Measurements from ENCODE around the gene KCNF1.

Gene KCNF1

GRCh38 chr2:10880586-10881321 lies 31.0 kb upstream of the KCNF1 start:
- DNase-seq: peak in 2 of 5 experiments; percentile 9 to 68

- DNase-seq: no peak
These were observed 29.2 kb upstream of the KCNF1 start for GRCh38 chr2:10882568-10882967.

GRCh38 chr2:10883066-10883465 lies 28.7 kb upstream of the KCNF1 start:
- DNase-seq: peak in 1 of 5 experiments; percentile 18

GRCh38 chr2:10883801-10884478 lies 27.8 kb upstream of the KCNF1 start:
- no peak for DNase-seq

- peak in 1 of 5 experiments; percentile 38 for DNase-seq
These were observed 27.2 kb upstream of the KCNF1 start for GRCh38 chr2:10884574-10884975.

- DNase-seq: no peak
These were observed 26.5 kb upstream of the KCNF1 start for GRCh38 chr2:10885094-10885860.

- DNase-seq: no peak
These were observed 24.3 kb upstream of the KCNF1 start for GRCh38 chr2:10887476-10887875.

GRCh38 chr2:10889651-10890215 lies 22.0 kb upstream of the KCNF1 start:
- no peak for DNase-seq

- DNase-seq: no peak
These were observed 20.9 kb upstream of the KCNF1 start for GRCh38 chr2:10890706-10891270.

- no peak for DNase-seq
These were observed 20.3 kb upstream of the KCNF1 start for GRCh38 chr2:10891390-10891789.

GRCh38 chr2:10891848-10892247 lies 19.9 kb upstream of the KCNF1 start:
- no peak for DNase-seq

- DNase-seq: no peak
These were observed 19.4 kb upstream of the KCNF1 start for GRCh38 chr2:10892316-10892715.

- no peak for DNase-seq
These were observed 18.9 kb upstream of the KCNF1 start for GRCh38 chr2:10892796-10893350.

GRCh38 chr2:10894264-10894935 lies 17.3 kb upstream of the KCNF1 start:
- DNase-seq: no peak

GRCh38 chr2:10895231-10895630 lies 16.5 kb upstream of the KCNF1 start:
- DNase-seq: no peak

GRCh38 chr2:10897956-10898355 lies 13.8 kb upstream of the KCNF1 start:
- DNase-seq: no peak

- DNase-seq: peak in 2 of 5 experiments; percentile 16 to 40
These were observed 11.3 kb upstream of the KCNF1 start for GRCh38 chr2:10900216-10901109.

- DNase-seq: no peak
These were observed 10.4 kb upstream of the KCNF1 start for GRCh38 chr2:10901160-10901939.

GRCh38 chr2:10903861-10904210 lies 7.9 kb upstream of the KCNF1 start:
- no peak for DNase-seq

- DNase-seq: no peak
These were observed 7.3 kb upstream of the KCNF1 start for GRCh38 chr2:10904455-10904854.

All from T-helper 2 cell (primary cell).